Endothelial cell of umbilical vein (primary cell): ENCODE results near the gene NFKBIL1. TPM values are rescaled to one million over a fixed set of nuclear protein-coding genes. Genes with fewer than 3 reads are reported as not detected.

Experiments
- BruUV-seq: library from RNA; stranded (reverse); fragments of 400-500 nt; replicated peaks from 2 replicates; lab custom pipeline; 2021; lab: Mats Ljungman, UMichigan
- CTCF ChIA-PET: fragments of 300-600, 350-600 bp; sonication (Branson Sonifier 250); formaldehyde crosslinking; loops from one replicate; lab custom pipeline; 2021; ENCODE audit warnings: antibody characterized with exemption, inconsistent platforms; lab: Charles Lee
- POLR2A ChIA-PET: fragments of 300-600, 350-600 bp; sonication (Branson Sonifier 250); formaldehyde crosslinking; loops from one replicate; lab custom pipeline; 2021; ENCODE audit warnings: antibody characterized with exemption, inconsistent platforms; lab: Charles Lee
- DNase-seq: peaks from one replicate; pipeline ENCODE4 v3.0.0-alpha.2; 2011; ENCODE audit warnings: low read depth, low spot score
- FAIRE-seq: peaks from 2 replicates; lab custom pipeline; 2011; peaks lifted over from hg19 to GRCh38; lab: Jason Lieb, UNC
- H2AFZ ChIP-seq: 2 replicates; pipeline ENCODE4 v1.6.0; 2012; ENCODE audit warnings: low read depth, low read length, control low read depth, inconsistent platforms
- H3K27ac ChIP-seq: 2 replicates; pipeline ENCODE4 v1.5.1; 2011; ENCODE audit warnings: low read depth, mild to moderate bottlenecking, control low read depth, low read length, moderate library complexity; ENCODE audit not compliant: insufficient read depth
- H3K27me3 ChIP-seq, 2 experiments: 2 replicates each; pipeline versions ENCODE4 v1.6.0 to v1.6.1; 2011; ENCODE audit warnings: low read length in 2 of 2, mixed read lengths in 1 of 2; ENCODE audit not compliant: control insufficient read depth in 2 of 2, insufficient read depth in 2 of 2
- H3K36me3 ChIP-seq, 2 experiments: 2 replicates in 1 of 2; 3 replicates in 1 of 2; pipeline ENCODE4 v1.5.1; 2011; ENCODE audit warnings: low read length in 2 of 2, mild to moderate bottlenecking in 1 of 2, moderate library complexity in 1 of 2; ENCODE audit not compliant: control insufficient read depth in 2 of 2, insufficient read depth in 2 of 2; ENCODE audit errors: extremely low read depth in 1 of 2
- H3K4me1 ChIP-seq: 3 replicates; pipeline ENCODE4 v1.5.1; 2011; ENCODE audit warnings: mild to moderate bottlenecking, low read length; ENCODE audit not compliant: control insufficient read depth, insufficient read depth; ENCODE audit errors: extremely low read depth
- H3K4me2 ChIP-seq: 2 replicates; pipeline ENCODE4 v1.6.1; 2011; ENCODE audit warnings: low read length, control low read depth, mixed read lengths; ENCODE audit not compliant: insufficient read depth
- H3K4me3 ChIP-seq, 3 experiments: fragments of 200-600 bp in 1 of 3; sonication (generic), shearing (Covaris generic) in 1 of 3; replicated peaks in 1 of 3; 2 replicates each; pipeline ENCODE4 v1.5.1; 2011 to 2016; ENCODE audit warnings: control low read depth in 3 of 3, low read length in 3 of 3, mild to moderate bottlenecking in 2 of 3, inconsistent platforms in 1 of 3, low read depth in 1 of 3, moderate library complexity in 1 of 3; ENCODE audit not compliant: insufficient read depth in 1 of 3
- H3K79me2 ChIP-seq: 2 replicates; pipeline ENCODE4 v1.6.0; 2012; ENCODE audit warnings: low read length, inconsistent platforms; ENCODE audit not compliant: control insufficient read depth, insufficient read depth
- H3K9ac ChIP-seq: replicated peaks from 2 replicates; pipeline ENCODE3; 2011; ENCODE audit warnings: low read length, control low read depth; ENCODE audit not compliant: insufficient read depth; ENCODE audit errors: extremely low read depth
- H3K9me1 ChIP-seq: replicated peaks from 3 replicates; pipeline ENCODE4 v1.6.0; 2011; ENCODE audit warnings: mild to moderate bottlenecking, low read length; ENCODE audit not compliant: control insufficient read depth, insufficient read depth; ENCODE audit errors: extremely low read depth
- H3K9me3 ChIP-seq: replicated peaks from 2 replicates; pipeline ENCODE4 v1.5.1; 2012; ENCODE audit warnings: low read length, inconsistent platforms; ENCODE audit not compliant: control insufficient read depth, insufficient read depth
- H4K20me1 ChIP-seq: replicated peaks from 2 replicates; pipeline ENCODE3; 2011; ENCODE audit warnings: mild to moderate bottlenecking, low read length; ENCODE audit not compliant: control insufficient read depth, insufficient read depth; ENCODE audit errors: extremely low read depth
- EZH2 ChIP-seq: IDR thresholded peaks from 2 replicates; pipeline ENCODE4 v1.6.1; 2012; ENCODE audit warnings: borderline replicate concordance, low read depth, mild to moderate bottlenecking, moderate library complexity, low read length, inconsistent platforms; ENCODE audit not compliant: severe bottlenecking
- FOS ChIP-seq: IDR thresholded peaks from 2 replicates; pipeline ENCODE4 v1.6.1; 2011; ENCODE audit warnings: mild to moderate bottlenecking, low read length, moderate library complexity, borderline replicate concordance; ENCODE audit not compliant: insufficient read depth
- GATA2 ChIP-seq: IDR thresholded peaks from 2 replicates; pipeline ENCODE4 v1.7.0; 2011; ENCODE audit warnings: low read depth, mild to moderate bottlenecking, moderate library complexity, mixed read lengths, low read length; ENCODE audit not compliant: insufficient read length, insufficient read depth
- JUN ChIP-seq: IDR thresholded peaks from 2 replicates; pipeline ENCODE4 v1.6.1; 2011; ENCODE audit warnings: borderline replicate concordance, low read depth; ENCODE audit not compliant: insufficient read length, insufficient read depth
- MYC ChIP-seq: IDR thresholded peaks from one replicate; pipeline ENCODE4 v1.6.1; 2011; ENCODE audit warnings: mild to moderate bottlenecking, low read depth, low read length
- POLR2A ChIP-seq: IDR thresholded peaks from 2 replicates; pipeline ENCODE4 v1.6.1; 2012; ENCODE audit warnings: low read depth, mild to moderate bottlenecking, control low read depth, low read length
- POLR2AphosphoS5 ChIP-seq: IDR thresholded peaks from 2 replicates; pipeline ENCODE4 v1.6.1; 2012; ENCODE audit warnings: low read depth, mild to moderate bottlenecking, control low read depth, low read length, moderate library complexity; ENCODE audit not compliant: insufficient read depth
- dilution Hi-C: fragments of 300-500 bp; cut with MboI; formaldehyde crosslinking; loops from one replicate; pipeline ENCODE4 v1.15.0; 2019; ENCODE audit warnings: low sequenced_read_pairs; ENCODE audit not compliant: extremely low pct_ligation_motif_present
- intact Hi-C: fragments of 100-400 bp; cut with micrococcal nuclease; formaldehyde crosslinking; loops from one replicate; pipeline ENCODE4 v1.10.0; 2022
- polyA plus RNA-seq, 4 experiments: library from polyadenylated mRNA; depleted of rRNA in 3 of 4; stranded (reverse) in 3 of 4; unstranded in 1 of 4; fragments of >200 nt; gene quantifications; 2 replicates each; pipeline versions ENCODE4 v1.2.1 to v1.2.3, GENCODE V29; 2011 to 2012; ENCODE audit warnings: missing spikeins in 1 of 4
- total RNA-seq: library from RNA; stranded (reverse); gene quantifications from 2 replicates; pipeline ENCODE4 v1.2.3, GENCODE V29; 2021
- TF ChIP-seq, protein P1 (sequence below): IDR thresholded peaks from 2 replicates; pipeline ENCODE4 v1.6.1; 2011; ENCODE audit not compliant: insufficient read depth, insufficient read length
- TF ChIP-seq, protein P2 (sequence below), 2 donors: IDR thresholded peaks; 1 replicate in 1 of 2; 2 replicates in 1 of 2; pipeline ENCODE4 v1.5.1; 2011; ENCODE audit warnings: low read length in 2 of 2, mild to moderate bottlenecking in 2 of 2, moderate library complexity in 2 of 2, control low read depth in 1 of 2, inconsistent platforms in 1 of 2, low read depth in 1 of 2; ENCODE audit not compliant: insufficient read depth in 1 of 2; ENCODE audit errors: extremely low read depth in 1 of 2

Gene NFKBIL1
- total and polyA plus RNA-seq, 2 donors (not counting 3 experiments of a cell fraction or from before 2014, with no cell fraction given): 9.9 to 15.5 TPM

DNA sequence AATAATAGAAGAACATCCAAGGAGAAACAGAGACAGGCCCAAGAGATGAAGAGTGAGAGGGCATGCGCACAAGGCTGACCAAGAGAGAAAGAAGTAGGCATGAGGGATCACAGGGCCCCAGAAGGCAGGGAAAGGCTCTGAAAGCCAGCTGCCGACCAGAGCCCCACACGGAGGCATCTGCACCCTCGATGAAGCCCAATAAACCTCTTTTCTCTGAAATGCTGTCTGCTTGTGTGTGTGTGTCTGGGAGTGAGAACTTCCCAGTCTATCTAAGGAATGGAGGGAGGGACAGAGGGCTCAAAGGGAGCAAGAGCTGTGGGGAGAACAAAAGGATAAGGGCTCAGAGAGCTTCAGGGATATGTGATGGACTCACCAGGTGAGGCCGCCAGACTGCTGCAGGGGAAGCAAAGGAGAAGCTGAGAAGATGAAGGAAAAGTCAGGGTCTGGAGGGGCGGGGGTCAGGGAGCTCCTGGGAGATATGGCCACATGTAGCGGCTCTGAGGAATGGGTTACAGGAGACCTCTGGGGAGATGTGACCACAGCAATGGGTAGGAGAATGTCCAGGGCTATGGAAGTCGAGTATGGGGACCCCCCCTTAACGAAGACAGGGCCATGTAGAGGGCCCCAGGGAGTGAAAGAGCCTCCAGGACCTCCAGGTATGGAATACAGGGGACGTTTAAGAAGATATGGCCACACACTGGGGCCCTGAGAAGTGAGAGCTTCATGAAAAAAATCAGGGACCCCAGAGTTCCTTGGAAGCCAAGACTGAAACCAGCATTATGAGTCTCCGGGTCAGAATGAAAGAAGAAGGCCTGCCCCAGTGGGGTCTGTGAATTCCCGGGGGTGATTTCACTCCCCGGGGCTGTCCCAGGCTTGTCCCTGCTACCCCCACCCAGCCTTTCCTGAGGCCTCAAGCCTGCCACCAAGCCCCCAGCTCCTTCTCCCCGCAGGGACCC, 27.0 kb downstream of the NFKBIL1 start:
- H3K9me3 ChIP-seq: no peaks in the 10 kb centered on the region
- intact Hi-C loops: no loop called here
- H2AFZ ChIP-seq: no peak overlapping the region
- ChIA-PET POLR2A (no interaction called here), CTCF (interaction anchor here (4.2 to 32.6 kb wide), 3 partner anchors 11 to 21 kb away, joined by 16 to 1517 read pairs (median 286); partner anchors contain the start of genes ATP6V1G2, DDX39B, LST1 and NCR3)
- BruUV-seq: no TSS peak
- DNase-seq (no peak), FAIRE-seq (no peak)
- H3K4me2 ChIP-seq: no peak overlapping the region
- dilution Hi-C loops: no loop called here
- no peak overlapping the region for H3K9ac ChIP-seq
- H3K4me1 ChIP-seq: no peaks in the 10 kb centered on the region
- no peaks in the 10 kb centered on the region for H3K79me2 ChIP-seq
- no peak overlapping the region for H3K27ac ChIP-seq
- no peaks in the 10 kb centered on the region for H4K20me1 ChIP-seq
- no peaks in the 10 kb centered on the region for H3K9me1 ChIP-seq
- H3K36me3 ChIP-seq: no peaks in the 10 kb centered on the region
- TF ChIP-seq GATA2 (no peak), POLR2A (no peak), JUN (no peak), POLR2AphosphoS5 (no peak), EZH2 (no peak), FOS (no peak), MYC (no peak)
- TF ChIP-seq, protein P1, sequence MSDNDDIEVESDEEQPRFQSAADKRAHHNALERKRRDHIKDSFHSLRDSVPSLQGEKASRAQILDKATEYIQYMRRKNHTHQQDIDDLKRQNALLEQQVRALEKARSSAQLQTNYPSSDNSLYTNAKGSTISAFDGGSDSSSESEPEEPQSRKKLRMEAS: no peak
- TF ChIP-seq, protein P2, sequence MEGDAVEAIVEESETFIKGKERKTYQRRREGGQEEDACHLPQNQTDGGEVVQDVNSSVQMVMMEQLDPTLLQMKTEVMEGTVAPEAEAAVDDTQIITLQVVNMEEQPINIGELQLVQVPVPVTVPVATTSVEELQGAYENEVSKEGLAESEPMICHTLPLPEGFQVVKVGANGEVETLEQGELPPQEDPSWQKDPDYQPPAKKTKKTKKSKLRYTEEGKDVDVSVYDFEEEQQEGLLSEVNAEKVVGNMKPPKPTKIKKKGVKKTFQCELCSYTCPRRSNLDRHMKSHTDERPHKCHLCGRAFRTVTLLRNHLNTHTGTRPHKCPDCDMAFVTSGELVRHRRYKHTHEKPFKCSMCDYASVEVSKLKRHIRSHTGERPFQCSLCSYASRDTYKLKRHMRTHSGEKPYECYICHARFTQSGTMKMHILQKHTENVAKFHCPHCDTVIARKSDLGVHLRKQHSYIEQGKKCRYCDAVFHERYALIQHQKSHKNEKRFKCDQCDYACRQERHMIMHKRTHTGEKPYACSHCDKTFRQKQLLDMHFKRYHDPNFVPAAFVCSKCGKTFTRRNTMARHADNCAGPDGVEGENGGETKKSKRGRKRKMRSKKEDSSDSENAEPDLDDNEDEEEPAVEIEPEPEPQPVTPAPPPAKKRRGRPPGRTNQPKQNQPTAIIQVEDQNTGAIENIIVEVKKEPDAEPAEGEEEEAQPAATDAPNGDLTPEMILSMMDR (IDR thresholded peaks at IDR 0.05; ENCODE audit: extremely low read depth in 1 of 2, insufficient read depth in 1 of 2, low read depth in 1 of 2, low read length in 2 of 2): no peak
- H3K27me3 ChIP-seq: no peaks in the 10 kb centered on the region
- H3K4me3 ChIP-seq: no peak overlapping the region
